Retinal pigment epithelial cell (primary cell): ENCODE results near the gene AKAP8L.

Experiments
- DNase-seq: peaks from one replicate; pipeline ENCODE4 v3.0.0-alpha.2; 2010; ENCODE audit warnings: low read depth
- H3K4me3 ChIP-seq: 2 replicates; pipeline ENCODE4 v1.5.1; 2011; ENCODE audit warnings: mild to moderate bottlenecking, low read length, control low read depth, moderate library complexity
- TF ChIP-seq, protein P1 (sequence below): conservative IDR thresholded peaks from 2 replicates; pipeline ENCODE4 v1.5.1; 2011; ENCODE audit warnings: low read depth, low read length, control low read depth, inconsistent platforms

The AKAP8L gene

GRCh38 chr19:15439821-15440641 is 21.2 kb upstream of the AKAP8L start:
- no peak for DNase-seq
- no peak overlapping the region for H3K4me3 ChIP-seq
- TF ChIP-seq, protein P1, sequence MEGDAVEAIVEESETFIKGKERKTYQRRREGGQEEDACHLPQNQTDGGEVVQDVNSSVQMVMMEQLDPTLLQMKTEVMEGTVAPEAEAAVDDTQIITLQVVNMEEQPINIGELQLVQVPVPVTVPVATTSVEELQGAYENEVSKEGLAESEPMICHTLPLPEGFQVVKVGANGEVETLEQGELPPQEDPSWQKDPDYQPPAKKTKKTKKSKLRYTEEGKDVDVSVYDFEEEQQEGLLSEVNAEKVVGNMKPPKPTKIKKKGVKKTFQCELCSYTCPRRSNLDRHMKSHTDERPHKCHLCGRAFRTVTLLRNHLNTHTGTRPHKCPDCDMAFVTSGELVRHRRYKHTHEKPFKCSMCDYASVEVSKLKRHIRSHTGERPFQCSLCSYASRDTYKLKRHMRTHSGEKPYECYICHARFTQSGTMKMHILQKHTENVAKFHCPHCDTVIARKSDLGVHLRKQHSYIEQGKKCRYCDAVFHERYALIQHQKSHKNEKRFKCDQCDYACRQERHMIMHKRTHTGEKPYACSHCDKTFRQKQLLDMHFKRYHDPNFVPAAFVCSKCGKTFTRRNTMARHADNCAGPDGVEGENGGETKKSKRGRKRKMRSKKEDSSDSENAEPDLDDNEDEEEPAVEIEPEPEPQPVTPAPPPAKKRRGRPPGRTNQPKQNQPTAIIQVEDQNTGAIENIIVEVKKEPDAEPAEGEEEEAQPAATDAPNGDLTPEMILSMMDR: no peak

DNA sequence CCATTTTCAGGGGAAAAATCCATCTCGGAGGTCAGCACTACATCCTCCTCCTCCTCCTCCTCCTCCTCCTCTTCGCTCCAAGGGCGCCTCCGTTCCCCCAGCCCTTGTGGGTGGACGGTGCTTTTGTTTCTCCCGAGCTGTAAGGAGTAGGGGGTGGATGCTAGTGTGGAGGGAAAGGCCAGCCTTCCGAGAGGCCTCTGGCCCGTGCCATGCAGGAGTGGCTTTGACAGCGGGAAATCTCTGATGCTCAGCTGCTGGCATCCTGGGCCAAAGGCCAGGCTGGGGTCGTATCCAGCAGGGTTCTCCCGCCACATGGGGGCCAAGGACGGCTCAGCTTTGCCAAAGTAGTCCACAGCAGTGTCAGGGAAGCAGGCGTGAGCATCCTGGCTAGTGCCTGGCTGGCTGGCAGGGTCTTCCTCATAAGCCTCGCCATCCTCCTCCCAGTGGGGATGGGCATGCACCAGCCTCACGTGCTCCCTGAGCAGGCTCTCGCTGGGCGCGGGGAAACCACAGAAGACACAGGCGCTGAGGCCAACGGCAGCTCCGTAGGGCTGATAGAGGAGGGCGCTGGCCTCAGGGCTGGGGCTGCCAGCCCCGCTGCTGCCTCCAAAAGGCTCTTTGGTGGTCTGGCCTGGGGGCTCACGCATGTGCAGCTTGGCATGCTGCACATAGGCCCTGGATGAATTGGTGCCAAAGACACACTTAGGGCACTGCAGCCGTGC is 20.5 kb upstream of the AKAP8L start:
- DNase-seq: no peak
- TF ChIP-seq, protein P1: no peak
- H3K4me3 ChIP-seq: no peak overlapping the region

GRCh38 chr19:15438577-15438976 is 19.8 kb upstream of the AKAP8L start:
- TF ChIP-seq, protein P1: no peak
- no peak for DNase-seq
- H3K4me3 ChIP-seq: no peak overlapping the region

- no peak for DNase-seq
- TF ChIP-seq, protein P1: no peak
- no peak overlapping the region for H3K4me3 ChIP-seq
Observed at GRCh38 chr19:15438124-15438496, 19.3 kb upstream of the AKAP8L start.

DNA sequence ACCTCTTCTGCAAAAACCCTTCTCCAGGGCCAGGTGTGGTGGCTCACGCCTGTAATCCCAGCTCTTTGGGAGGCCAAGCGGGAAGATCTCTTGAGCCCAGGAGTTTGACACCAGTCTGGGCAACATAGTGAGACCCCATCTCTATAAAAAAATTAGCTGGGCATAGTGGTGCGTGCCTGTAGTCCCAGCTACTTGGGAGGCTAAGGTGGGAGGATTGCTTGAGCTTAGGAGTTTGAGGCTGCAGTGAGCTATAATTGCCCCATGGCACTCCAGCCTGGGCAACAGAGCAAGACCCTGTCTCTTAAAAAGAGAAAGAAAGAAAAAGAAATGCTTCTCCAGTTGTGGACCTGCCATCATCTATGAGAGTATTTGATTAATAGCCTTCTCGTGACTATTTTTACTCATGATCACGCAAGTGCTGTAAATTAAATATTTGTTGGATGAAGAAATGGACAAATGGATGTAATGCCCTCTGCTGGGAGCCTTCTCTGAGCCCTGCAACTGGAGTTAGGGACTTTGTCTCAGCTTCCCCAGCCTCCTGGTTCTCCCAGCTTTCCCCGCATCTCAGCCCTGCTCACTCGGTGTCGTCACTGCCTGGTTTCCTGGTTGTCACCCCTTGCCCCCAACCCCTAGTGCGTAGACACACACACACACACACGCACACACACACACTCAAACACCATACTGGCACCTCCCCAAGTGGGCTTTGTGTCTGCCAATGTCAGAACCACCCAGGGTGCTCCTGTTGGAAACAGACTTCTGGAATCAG is 18.8 kb upstream of the AKAP8L start:
- TF ChIP-seq, protein P1: peak; percentile 22
- no peak overlapping the region for H3K4me3 ChIP-seq
- no peak for DNase-seq

- TF ChIP-seq, protein P1: no peak
- DNase-seq: no peak
- no peak overlapping the region for H3K4me3 ChIP-seq
Observed at GRCh38 chr19:15436826-15437110, 18.0 kb upstream of the AKAP8L start.
